Ishikawa (cell line): ENCODE results near the gene PPFIBP1.

ENCODE experiments used
- CEBPB ChIP-seq: IDR thresholded peaks from 2 replicates; pipeline ENCODE4 v1.6.1; 2012
- CREB1 ChIP-seq: IDR thresholded peaks from 2 replicates; pipeline ENCODE4 v1.6.1; 2012; ENCODE audit warnings: low read depth
- EGR1 ChIP-seq: IDR thresholded peaks from 2 replicates; pipeline ENCODE4 v1.6.1; 2012
- EP300 ChIP-seq: IDR thresholded peaks from 2 replicates; pipeline ENCODE4 v1.6.1; 2012; ENCODE audit warnings: borderline replicate concordance
- FOXM1 ChIP-seq: IDR thresholded peaks from 2 replicates; pipeline ENCODE4 v1.6.1; 2012; ENCODE audit warnings: low read depth, borderline replicate concordance
- NFIC ChIP-seq: IDR thresholded peaks from 2 replicates; pipeline ENCODE4 v1.6.1; 2012
- RAD21 ChIP-seq: IDR thresholded peaks from 2 replicates; pipeline ENCODE4 v1.6.1; 2012; ENCODE audit warnings: low read depth
- TAF1 ChIP-seq: IDR thresholded peaks from 2 replicates; pipeline ENCODE4 v1.6.1; 2012; ENCODE audit warnings: low read depth, mild to moderate bottlenecking
- TCF12 ChIP-seq: IDR thresholded peaks from 2 replicates; pipeline ENCODE4 v1.6.1; 2012; ENCODE audit warnings: low read depth
- TEAD4 ChIP-seq: IDR thresholded peaks from 2 replicates; pipeline ENCODE4 v1.6.1; 2012
- USF1 ChIP-seq: IDR thresholded peaks from 2 replicates; pipeline ENCODE4 v1.6.1; 2012
- YY1 ChIP-seq: IDR thresholded peaks from 2 replicates; pipeline ENCODE4 v1.6.1; 2012; ENCODE audit warnings: low read depth
- ZBTB7A ChIP-seq: IDR thresholded peaks from 2 replicates; pipeline ENCODE4 v1.6.1; 2012; ENCODE audit warnings: low read depth
- TF ChIP-seq, protein P1 (sequence below): IDR thresholded peaks from 2 replicates; pipeline ENCODE4 v1.6.1; 2012; ENCODE audit warnings: low read depth, mild to moderate bottlenecking
- TF ChIP-seq, protein P2 (sequence below): IDR thresholded peaks from 2 replicates; pipeline ENCODE4 v1.6.1; 2012

PPFIBP1 gene

DNA sequence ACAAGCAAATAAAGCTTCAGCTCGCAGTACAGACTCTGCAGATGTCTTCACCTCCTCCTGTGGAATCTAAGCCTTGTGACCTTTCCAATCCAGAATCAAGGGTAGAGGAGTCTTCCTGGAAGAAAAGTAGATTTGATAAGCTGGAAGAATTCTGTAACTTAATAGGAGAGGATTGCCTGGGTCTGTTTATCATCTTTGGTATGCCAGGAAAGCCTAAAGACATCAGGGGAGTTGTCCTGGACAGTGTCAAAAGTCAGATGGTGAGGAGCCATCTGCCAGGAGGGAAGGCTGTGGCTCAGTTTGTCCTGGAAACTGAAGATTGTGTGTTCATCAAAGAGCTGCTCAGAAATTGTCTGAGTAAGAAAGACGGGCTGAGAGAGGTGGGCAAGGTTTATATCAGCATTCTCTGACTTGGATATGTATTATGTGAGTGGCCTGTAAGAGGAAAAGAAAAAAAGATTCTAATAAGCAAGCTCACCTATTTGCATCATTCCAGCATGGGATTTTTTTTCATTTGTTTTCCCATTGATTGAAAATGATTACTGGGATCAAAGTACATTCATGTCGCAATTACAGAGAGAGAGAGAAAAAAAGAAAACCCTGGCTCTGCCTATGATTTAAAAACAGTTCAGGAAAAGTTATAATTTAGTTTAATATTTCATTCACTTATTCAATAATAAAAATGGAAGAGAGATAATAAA, 173.0 kb downstream of the PPFIBP1 start:
- TF ChIP-seq USF1 = no peak
- no peak for TF ChIP-seq CEBPB
- no peak for TF ChIP-seq EP300
- TF ChIP-seq CREB1 = no peak
- no peak for TF ChIP-seq NFIC
- no peak for TF ChIP-seq TEAD4
- TF ChIP-seq TAF1 = no peak
- no peak for TF ChIP-seq TCF12
- TF ChIP-seq, protein P1, sequence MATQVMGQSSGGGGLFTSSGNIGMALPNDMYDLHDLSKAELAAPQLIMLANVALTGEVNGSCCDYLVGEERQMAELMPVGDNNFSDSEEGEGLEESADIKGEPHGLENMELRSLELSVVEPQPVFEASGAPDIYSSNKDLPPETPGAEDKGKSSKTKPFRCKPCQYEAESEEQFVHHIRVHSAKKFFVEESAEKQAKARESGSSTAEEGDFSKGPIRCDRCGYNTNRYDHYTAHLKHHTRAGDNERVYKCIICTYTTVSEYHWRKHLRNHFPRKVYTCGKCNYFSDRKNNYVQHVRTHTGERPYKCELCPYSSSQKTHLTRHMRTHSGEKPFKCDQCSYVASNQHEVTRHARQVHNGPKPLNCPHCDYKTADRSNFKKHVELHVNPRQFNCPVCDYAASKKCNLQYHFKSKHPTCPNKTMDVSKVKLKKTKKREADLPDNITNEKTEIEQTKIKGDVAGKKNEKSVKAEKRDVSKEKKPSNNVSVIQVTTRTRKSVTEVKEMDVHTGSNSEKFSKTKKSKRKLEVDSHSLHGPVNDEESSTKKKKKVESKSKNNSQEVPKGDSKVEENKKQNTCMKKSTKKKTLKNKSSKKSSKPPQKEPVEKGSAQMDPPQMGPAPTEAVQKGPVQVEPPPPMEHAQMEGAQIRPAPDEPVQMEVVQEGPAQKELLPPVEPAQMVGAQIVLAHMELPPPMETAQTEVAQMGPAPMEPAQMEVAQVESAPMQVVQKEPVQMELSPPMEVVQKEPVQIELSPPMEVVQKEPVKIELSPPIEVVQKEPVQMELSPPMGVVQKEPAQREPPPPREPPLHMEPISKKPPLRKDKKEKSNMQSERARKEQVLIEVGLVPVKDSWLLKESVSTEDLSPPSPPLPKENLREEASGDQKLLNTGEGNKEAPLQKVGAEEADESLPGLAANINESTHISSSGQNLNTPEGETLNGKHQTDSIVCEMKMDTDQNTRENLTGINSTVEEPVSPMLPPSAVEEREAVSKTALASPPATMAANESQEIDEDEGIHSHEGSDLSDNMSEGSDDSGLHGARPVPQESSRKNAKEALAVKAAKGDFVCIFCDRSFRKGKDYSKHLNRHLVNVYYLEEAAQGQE = no peak

DNA sequence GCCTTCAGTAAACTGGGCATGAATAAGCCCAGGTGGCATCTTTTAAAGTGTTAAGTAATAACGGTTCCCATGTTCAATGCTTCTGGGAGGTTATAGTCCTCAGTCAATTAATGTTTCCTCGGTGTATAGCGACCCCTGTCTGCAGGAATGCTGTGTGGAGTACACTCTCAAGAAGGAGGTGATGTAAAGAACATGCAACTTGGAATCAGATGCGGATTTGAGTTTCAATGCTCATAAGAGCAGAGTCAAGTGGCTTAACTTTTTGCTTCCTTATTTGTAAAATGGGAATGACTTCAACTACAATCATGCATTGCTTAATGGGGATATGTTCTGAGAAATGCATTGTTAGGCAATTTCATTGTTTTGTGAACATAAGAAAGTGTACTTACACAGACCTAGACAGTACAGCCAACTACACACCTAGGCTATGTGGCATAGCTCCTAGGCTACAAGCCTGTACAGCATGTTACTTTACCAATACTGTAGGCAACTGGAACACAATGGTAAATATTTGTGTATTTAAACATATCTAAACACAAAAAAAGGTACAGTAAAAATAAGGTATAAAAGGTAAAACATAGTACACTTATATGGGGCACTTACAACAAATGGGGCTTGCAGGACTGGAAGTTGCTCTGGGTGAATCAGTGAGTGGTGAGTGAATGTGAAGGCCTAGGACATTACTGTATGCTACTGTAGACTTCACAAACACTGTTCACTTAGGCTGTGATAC, 179.9 kb downstream of the PPFIBP1 start:
- TF ChIP-seq CEBPB (peak; percentile 47), FOXM1 (peak; percentile 90), TEAD4 (peak; percentile 99), RAD21 (peak; percentile 90)
- TF ChIP-seq, protein P1 = no peak

DNA sequence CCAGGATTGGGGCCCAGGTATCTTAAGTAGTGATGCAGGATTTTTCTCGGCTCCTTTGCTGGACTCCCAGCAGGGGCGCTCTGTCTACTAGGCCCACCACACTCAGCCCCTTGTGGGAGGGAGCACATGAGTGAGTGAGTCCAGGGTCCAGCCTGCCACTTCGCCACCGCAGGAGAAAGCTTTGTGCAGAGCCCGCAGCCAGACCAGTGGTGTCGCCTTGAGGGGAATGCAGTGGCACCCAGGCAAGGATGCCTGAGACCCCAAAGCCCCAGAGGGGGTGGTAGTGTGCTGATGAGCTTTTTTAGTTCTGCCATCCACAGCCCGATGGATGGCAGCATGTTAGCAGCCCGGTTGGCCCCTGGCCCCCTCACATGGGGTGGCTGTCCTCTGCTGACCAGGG, 181.3 kb downstream of the PPFIBP1 start:
- TF ChIP-seq RAD21 (no peak), TAF1 (no peak), EGR1 (no peak), CREB1 (no peak), CEBPB (no peak), YY1 (no peak), TCF12 (no peak), TEAD4 (no peak), NFIC (no peak), USF1 (no peak), ZBTB7A (no peak), FOXM1 (no peak), EP300 (no peak)
- TF ChIP-seq, protein P1 = no peak
- TF ChIP-seq, protein P2, sequence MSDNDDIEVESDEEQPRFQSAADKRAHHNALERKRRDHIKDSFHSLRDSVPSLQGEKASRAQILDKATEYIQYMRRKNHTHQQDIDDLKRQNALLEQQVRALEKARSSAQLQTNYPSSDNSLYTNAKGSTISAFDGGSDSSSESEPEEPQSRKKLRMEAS = no peak

- TF ChIP-seq CEBPB = no peak
Measured at GRCh38 chr12:27707216-27707615, 183.2 kb downstream of the PPFIBP1 start.

DNA sequence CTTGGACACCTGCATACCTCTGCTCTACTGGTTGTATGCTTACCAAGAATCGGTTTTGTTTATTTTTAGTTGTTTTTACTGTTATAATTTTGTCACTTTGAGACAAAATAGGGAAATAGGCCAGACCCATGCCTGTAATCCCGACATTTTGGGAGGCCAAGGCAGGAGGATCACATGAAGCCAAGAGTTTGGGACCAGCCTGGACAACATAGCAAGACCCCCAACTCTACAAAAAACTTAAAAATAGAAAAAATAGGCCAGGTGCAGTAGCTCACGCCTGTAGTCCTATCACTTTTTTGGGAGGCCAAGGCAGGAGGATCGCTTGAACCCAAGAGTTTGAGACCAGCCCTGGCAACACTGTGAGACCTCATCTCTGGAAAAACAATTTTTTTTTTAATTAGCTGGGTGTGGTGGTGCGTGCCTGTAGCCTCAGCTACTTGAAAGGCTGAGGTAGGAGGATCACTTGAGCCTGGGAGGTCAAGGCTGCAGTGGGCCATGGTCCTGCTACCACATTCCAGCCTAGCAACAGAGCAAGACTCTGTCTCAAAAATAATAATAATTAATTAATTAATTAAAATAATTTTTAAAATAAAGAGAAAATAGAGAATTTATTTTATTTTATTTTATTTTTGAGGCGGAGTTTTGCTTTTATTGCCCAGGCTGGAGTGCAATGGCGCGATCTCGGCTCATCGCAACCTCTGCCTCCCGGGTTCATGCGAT, 185.4 kb downstream of the PPFIBP1 start:
- TF ChIP-seq EP300 (no peak), TCF12 (no peak), NFIC (no peak), EGR1 (no peak), CREB1 (no peak), YY1 (no peak), CEBPB (no peak), ZBTB7A (no peak), USF1 (no peak), TAF1 (no peak), FOXM1 (no peak), TEAD4 (no peak), RAD21 (no peak)
- TF ChIP-seq, protein P1 = no peak
- TF ChIP-seq, protein P2 = no peak
